K562 (cell line): ENCODE data around the gene R3HDM1. TPM values are rescaled to one million over a fixed set of nuclear protein-coding genes. Genes with fewer than 3 reads are reported as not detected.

Experiments
- CTCFL ChIP-seq: IDR thresholded peaks from 2 replicates; pipeline ENCODE4 v1.6.1; 2011; ENCODE audit warnings: borderline replicate concordance, low read depth, mild to moderate bottlenecking, moderate library complexity, low read length; ENCODE audit not compliant: insufficient read depth, poor library complexity, severe bottlenecking
- EGR1 ChIP-seq: fragments of 450-650 bp; conservative IDR thresholded peaks from 2 replicates; pipeline ENCODE4 v1.6.1; 2017; ENCODE audit warnings: mild to moderate bottlenecking
- ELF1 ChIP-seq: fragments of 200-800 bp; sonication (Bioruptor generic); IDR thresholded peaks from 2 replicates; pipeline ENCODE4 v1.6.1; 2016; ENCODE audit warnings: missing genetic modification characterization, missing compliant biosample characterization
- HNRNPUL1 ChIP-seq: fragments of 200-400 bp; formaldehyde crosslinking; IDR thresholded peaks from 2 replicates; pipeline ENCODE4 v1.6.1; 2017; ENCODE audit warnings: low read length
- NKRF ChIP-seq: fragments of 450-650 bp; IDR thresholded peaks from 2 replicates; pipeline ENCODE4 v1.6.1; 2016; ENCODE audit warnings: borderline replicate concordance
- PHF20 ChIP-seq: fragments of 450-650 bp; IDR thresholded peaks from 2 replicates; pipeline ENCODE4 v1.6.1; 2018; ENCODE audit not compliant: partially characterized antibody
- POLR2G ChIP-seq: fragments of 200-400 bp; formaldehyde crosslinking; IDR thresholded peaks from 2 replicates; pipeline ENCODE4 v1.6.1; 2017; ENCODE audit warnings: low read depth, mild to moderate bottlenecking, antibody characterized with exemption, low read length, moderate library complexity
- XRCC4 ChIP-seq: IDR thresholded peaks from one replicate; pipeline ENCODE4 v1.6.1; 2011; ENCODE audit not compliant: insufficient read depth, insufficient read length; ENCODE audit errors: extremely low read depth
- polyA plus RNA-seq, 8 experiments: library from polyadenylated mRNA; depleted of rRNA in 4 of 8; stranded (reverse) in 5 of 8; unstranded in 3 of 8; fragments of >200 nt; fragmentation: Nextera tagmentation in 2 of 8; fragmentation: Illumina TruSeq in 1 of 8; extraction: Ambion mirVana in 2 of 8; extraction: Trizol in 1 of 8; gene quantifications; 2 replicates each; pipeline versions ENCODE4 v1.2.1 to v1.2.3, GENCODE V29; 2011 to 2014; ENCODE audit warnings: inconsistent platforms in 1 of 8, missing spikeins in 1 of 8
- total RNA-seq, 7 experiments: library from RNA; depleted of rRNA in 6 of 7; stranded (reverse); fragments of >200 nt in 6 of 7; fragmentation: Illumina TruSeq in 2 of 7; extraction: Trizol in 2 of 7; gene quantifications; 2 replicates each; pipeline versions ENCODE4 v1.2.1 to v1.2.3, GENCODE V29; 2011 to 2021; ENCODE audit warnings: low replicate concordance in 1 of 7
- TF ChIP-seq, protein P1 (sequence below): fragments of 250-450 bp; sonication (Bioruptor Pico); IDR thresholded peaks from 2 replicates; pipeline ENCODE4 v1.8.0; 2021; ENCODE audit warnings: moderate library complexity, mild to moderate bottlenecking, inconsistent platforms
- TF ChIP-seq, protein P2 (sequence below): sonication (generic); formaldehyde crosslinking; IDR thresholded peaks from 2 replicates; pipeline ENCODE4 v1.8.1; 2023; ENCODE audit warnings: mild to moderate bottlenecking, missing genetic modification reagents
- TF ChIP-seq, protein P3 (sequence below): sonication (generic); formaldehyde crosslinking; IDR thresholded peaks from 2 replicates; pipeline ENCODE4 v1.8.0; 2023; ENCODE audit warnings: mild to moderate bottlenecking, missing genetic modification reagents

R3HDM1 gene
- total and polyA plus RNA-seq, 9 of the 15 experiments (the other 6 are each of a cell fraction or from before 2014, with no cell fraction given): 12.4 to 89.4 (median 31.0) TPM

DNA sequence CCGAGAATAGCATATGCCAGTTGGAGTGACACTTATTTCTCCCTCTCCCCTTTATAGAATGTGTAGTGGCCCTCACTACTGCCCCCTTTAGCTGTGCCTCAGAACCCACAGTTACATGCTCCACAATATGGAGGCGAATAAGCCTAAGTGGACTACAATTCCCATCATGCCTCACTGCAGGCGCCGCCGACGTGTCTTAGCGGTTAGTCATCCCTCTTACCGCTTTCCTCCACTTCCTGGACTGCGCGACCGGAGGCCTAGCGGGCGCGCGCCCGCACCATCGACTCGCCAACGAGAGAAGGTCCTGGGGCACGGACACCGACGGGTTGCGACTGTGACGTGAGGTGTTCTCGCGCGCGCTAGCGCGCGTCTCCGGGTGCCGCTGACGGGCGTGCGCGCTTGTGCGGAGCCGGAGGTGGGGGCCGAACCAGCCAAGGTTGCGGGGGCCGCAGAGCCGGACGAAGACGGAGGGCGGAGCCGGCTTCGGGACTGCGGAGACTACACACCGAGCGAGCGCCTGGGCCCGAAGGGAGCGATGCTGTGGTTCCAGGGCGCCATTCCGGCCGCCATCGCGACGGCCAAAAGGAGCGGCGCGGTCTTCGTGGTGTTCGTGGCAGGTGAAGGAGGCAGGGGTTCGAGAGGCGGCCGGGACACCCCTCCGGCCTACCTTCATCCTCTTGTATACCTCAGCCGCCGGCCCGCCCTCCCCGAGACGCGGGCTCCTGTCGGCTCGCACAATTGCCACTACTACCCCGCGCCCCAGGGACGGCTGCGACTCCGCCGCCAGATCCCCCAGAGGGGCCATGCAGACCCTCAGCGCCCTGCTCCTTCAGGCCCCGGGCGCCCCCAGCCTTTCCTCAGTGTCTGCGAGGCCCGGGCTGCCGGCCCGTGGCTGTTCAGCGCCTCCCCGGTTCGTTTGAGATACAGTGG is 210.4 kb downstream of the R3HDM1 start, which contains the start of gene UBXN4 (continued):
- TF ChIP-seq NKRF: no peak
- peak; percentile 86 for TF ChIP-seq EGR1
- no peak for TF ChIP-seq HNRNPUL1
- TF ChIP-seq, protein P1, sequence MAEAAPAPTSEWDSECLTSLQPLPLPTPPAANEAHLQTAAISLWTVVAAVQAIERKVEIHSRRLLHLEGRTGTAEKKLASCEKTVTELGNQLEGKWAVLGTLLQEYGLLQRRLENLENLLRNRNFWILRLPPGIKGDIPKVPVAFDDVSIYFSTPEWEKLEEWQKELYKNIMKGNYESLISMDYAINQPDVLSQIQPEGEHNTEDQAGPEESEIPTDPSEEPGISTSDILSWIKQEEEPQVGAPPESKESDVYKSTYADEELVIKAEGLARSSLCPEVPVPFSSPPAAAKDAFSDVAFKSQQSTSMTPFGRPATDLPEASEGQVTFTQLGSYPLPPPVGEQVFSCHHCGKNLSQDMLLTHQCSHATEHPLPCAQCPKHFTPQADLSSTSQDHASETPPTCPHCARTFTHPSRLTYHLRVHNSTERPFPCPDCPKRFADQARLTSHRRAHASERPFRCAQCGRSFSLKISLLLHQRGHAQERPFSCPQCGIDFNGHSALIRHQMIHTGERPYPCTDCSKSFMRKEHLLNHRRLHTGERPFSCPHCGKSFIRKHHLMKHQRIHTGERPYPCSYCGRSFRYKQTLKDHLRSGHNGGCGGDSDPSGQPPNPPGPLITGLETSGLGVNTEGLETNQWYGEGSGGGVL (CRISPR knock-in tag): no peak
- TF ChIP-seq, protein P2, sequence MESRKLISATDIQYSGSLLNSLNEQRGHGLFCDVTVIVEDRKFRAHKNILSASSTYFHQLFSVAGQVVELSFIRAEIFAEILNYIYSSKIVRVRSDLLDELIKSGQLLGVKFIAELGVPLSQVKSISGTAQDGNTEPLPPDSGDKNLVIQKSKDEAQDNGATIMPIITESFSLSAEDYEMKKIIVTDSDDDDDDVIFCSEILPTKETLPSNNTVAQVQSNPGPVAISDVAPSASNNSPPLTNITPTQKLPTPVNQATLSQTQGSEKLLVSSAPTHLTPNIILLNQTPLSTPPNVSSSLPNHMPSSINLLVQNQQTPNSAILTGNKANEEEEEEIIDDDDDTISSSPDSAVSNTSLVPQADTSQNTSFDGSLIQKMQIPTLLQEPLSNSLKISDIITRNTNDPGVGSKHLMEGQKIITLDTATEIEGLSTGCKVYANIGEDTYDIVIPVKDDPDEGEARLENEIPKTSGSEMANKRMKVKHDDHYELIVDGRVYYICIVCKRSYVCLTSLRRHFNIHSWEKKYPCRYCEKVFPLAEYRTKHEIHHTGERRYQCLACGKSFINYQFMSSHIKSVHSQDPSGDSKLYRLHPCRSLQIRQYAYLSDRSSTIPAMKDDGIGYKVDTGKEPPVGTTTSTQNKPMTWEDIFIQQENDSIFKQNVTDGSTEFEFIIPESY (CRISPR knock-in tag): peak; percentile 58
- TF ChIP-seq POLR2G: peak; percentile 94
- TF ChIP-seq PHF20: peak; percentile 59
- TF ChIP-seq ELF1 (tag): peak; percentile 97
- TF ChIP-seq, protein P3, sequence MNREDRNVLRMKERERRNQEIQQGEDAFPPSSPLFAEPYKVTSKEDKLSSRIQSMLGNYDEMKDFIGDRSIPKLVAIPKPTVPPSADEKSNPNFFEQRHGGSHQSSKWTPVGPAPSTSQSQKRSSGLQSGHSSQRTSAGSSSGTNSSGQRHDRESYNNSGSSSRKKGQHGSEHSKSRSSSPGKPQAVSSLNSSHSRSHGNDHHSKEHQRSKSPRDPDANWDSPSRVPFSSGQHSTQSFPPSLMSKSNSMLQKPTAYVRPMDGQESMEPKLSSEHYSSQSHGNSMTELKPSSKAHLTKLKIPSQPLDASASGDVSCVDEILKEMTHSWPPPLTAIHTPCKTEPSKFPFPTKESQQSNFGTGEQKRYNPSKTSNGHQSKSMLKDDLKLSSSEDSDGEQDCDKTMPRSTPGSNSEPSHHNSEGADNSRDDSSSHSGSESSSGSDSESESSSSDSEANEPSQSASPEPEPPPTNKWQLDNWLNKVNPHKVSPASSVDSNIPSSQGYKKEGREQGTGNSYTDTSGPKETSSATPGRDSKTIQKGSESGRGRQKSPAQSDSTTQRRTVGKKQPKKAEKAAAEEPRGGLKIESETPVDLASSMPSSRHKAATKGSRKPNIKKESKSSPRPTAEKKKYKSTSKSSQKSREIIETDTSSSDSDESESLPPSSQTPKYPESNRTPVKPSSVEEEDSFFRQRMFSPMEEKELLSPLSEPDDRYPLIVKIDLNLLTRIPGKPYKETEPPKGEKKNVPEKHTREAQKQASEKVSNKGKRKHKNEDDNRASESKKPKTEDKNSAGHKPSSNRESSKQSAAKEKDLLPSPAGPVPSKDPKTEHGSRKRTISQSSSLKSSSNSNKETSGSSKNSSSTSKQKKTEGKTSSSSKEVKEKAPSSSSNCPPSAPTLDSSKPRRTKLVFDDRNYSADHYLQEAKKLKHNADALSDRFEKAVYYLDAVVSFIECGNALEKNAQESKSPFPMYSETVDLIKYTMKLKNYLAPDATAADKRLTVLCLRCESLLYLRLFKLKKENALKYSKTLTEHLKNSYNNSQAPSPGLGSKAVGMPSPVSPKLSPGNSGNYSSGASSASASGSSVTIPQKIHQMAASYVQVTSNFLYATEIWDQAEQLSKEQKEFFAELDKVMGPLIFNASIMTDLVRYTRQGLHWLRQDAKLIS (CRISPR knock-in tag): peak; percentile 79; the same call in 1 of the 2 replicates
- no peak for TF ChIP-seq XRCC4
- no peak for TF ChIP-seq CTCFL
